Neural cell (in vitro differentiated cells): Measurements from ENCODE around the gene TFR2.

Source experiments
- CTCF ChIP-seq: fragments of 450-650 bp; IDR thresholded peaks from 2 replicates; pipeline ENCODE4 v1.5.1; 2014; ENCODE audit warnings: antibody characterized with exemption, mild to moderate bottlenecking, moderate library complexity; ENCODE audit not compliant: poor library complexity, severe bottlenecking
- MXI1 ChIP-seq: fragments of 450-650 bp; conservative IDR thresholded peaks from 2 replicates; pipeline ENCODE4 v1.6.1; 2014; ENCODE audit warnings: antibody characterized with exemption, mild to moderate bottlenecking; ENCODE audit not compliant: poor library complexity, severe bottlenecking
- POLR2AphosphoS5 ChIP-seq: IDR thresholded peaks from 2 replicates; pipeline ENCODE4 v1.6.1; 2012

DNA sequence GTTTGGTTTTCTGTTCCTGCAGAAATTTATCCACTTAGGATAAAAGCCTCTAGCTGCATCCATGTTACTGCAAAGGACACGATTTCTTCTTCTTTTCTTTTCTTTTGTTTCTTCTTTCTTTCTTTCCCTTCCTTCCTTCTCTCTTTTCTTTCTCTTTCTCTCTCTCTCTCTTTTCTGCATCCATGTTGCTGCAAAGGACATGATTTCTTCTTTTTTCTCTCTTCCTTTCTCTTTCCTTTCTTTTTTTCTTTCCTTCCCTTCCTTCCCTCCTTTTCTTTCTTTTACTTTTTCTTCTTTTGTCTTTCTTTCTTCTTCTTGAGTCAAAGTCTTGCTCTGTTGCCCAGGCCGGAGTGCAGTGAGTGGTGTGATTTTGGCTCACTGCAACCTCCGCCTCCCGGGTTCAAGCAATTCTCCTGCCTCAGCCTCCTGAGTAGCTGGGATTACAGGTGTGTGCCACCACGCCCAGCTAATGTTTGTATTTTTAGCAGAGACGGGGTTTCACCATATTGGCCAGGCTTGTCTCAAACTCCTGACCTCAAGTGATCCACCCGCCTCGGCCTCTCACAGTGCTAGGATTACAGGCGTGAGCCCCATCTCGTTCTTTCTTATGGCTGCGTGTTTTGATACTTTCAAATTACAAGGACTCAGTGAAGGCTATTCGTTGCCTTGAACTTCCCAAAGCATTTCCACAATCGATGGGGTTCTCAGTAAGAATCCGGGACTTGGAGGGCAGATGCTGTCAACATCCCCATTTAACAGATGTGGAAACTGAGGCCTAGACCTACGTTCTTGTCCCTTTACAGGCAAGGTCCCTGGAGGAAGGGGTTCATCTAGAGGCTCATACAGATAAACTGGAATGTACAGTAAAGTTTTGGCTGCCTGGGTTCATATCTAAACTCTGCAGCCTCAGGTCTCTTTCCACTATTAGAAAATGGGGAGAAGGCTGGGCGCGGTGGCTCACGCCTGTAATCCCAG, 30.3 kb upstream of the TFR2 start:
- TF ChIP-seq POLR2AphosphoS5 (no peak), CTCF (no peak), MXI1 (no peak)
